Uterus (tissue), 2 donors: ENCODE measurements around the gene GAS5.

Source experiments
- CTCF ChIP-seq, 4 experiments: fragments of 200-600 bp in 2 of 4; fragments of 450-650 bp in 2 of 4; sonication (generic) in 2 of 4; IDR thresholded peaks; one replicate each; pipeline ENCODE4 v1.5.1; 2016 to 2019; ENCODE audit warnings: antibody characterized with exemption in 4 of 4, mild to moderate bottlenecking in 2 of 4, moderate library complexity in 1 of 4
- POLR2A ChIP-seq, 2 donors: fragments of 450-650 bp; IDR thresholded peaks; one replicate each; pipeline ENCODE4 v1.6.1; 2016; ENCODE audit warnings: antibody characterized with exemption in 2 of 2, mild to moderate bottlenecking in 1 of 2, moderate library complexity in 1 of 2

- TF ChIP-seq CTCF (IDR thresholded peaks at IDR 0.05), result no peak
- TF ChIP-seq POLR2A (IDR thresholded peaks at IDR 0.05), result no peak
These were observed 1.2 kb upstream of the GAS5 start for GRCh38 chr1:173869021-173869359.
